ENCODE measurements around the gene CLCNKB. TPM values are rescaled to one million over a fixed set of nuclear protein-coding genes. Genes with fewer than 3 reads are reported as not detected.
"Not testable (repeated sequence)": the region's sequence is repeated elsewhere in the genome, so short reads cannot be mapped to it uniquely, and the experiment has no call there.

CLCNKB gene
- total RNA-seq, 1 experiment from 2014 or later = not detected

DNA sequence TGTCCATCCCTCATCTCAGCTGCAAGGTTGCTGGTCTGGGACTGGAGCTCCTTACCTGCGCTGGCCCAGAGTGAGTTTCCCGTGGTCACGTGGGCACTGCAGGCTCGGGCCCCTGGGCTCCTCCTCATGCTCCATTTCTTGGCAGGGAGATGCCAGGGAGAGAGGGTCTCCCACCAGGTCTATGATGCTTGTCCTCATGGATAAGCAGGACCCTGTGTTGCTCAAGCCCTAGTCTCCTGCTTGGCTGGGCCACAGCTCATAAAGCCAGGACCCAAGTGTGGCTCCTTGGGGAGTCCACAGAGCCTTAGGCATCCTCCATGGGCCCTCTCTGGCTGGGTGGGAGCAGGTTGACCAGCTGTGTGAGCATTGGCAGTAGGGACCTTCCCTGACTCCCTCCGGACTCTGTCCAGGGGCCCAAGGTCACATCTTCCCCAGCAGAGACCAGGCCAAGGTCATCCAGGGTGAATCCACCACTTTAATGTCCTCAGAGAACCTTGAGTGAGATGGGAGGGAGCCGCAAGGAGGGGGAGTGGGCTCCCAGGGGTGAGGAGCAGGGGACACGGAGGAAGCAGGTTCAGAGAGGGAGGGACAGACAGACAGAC, 13.8 kb downstream of the CLCNKB start:
- not testable (repeated sequence) for DNase-seq (ENCODE audit: low read depth)

DNA sequence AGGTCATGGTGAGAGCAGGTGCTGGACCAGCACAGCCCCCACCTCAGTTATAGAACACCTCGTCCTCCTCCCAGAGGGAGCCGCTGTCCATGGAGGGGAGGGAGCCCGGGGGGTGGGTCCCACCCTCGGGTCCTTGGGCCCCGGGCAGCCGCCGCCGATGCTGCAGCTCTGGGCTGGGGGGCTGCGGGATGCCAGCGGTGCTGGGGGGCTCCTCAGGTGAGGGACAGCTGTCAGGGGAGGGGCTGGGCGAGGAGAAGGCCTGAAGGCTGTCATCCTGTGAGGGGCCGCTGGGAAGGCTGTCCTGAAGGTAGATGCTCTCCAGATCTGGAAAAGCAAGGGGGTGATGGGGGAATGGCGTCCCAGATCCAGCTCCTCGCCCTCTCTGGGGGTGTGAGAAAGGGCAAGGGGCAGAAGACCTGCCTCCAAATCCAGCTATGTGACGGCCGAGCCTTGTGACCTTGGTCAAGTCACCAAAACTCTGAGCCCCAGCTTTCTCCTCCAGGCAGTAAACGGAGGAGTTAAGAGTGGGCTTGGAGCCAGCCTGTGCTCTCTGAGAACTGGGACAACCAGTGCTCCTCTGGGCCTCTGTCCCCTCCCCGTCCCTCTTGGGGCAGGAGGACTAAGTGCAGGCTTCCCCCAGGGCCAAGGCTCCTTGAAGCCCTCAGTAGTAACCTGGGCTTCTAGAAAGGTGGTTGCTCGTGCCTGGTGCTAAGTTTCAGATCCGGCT, 15.0 kb downstream of the CLCNKB start:
- not testable (repeated sequence) for DNase-seq (ENCODE audit: low read depth)

DNA sequence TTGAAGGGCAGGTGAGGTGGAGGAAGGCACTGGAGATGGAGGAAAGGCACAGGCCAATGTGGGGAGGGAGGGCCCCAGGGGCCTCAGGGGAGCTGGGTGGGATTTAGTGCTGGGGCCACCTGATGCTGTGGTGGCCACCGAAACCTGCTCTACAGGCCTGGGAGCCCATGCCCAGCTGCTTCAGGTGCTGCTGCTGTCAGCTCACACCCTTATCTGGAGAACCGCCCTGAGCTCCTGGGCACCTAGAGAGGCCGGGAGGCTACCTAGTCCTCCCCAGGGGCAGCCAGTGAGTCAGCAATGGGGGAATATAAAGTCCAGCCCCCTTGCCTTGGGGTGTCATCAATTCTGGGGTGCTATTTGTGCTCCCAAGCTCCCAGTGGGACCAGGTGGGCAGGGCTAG, 17.7 kb downstream of the CLCNKB start:
- no peak for DNase-seq (ENCODE audit: low read depth)

DNA sequence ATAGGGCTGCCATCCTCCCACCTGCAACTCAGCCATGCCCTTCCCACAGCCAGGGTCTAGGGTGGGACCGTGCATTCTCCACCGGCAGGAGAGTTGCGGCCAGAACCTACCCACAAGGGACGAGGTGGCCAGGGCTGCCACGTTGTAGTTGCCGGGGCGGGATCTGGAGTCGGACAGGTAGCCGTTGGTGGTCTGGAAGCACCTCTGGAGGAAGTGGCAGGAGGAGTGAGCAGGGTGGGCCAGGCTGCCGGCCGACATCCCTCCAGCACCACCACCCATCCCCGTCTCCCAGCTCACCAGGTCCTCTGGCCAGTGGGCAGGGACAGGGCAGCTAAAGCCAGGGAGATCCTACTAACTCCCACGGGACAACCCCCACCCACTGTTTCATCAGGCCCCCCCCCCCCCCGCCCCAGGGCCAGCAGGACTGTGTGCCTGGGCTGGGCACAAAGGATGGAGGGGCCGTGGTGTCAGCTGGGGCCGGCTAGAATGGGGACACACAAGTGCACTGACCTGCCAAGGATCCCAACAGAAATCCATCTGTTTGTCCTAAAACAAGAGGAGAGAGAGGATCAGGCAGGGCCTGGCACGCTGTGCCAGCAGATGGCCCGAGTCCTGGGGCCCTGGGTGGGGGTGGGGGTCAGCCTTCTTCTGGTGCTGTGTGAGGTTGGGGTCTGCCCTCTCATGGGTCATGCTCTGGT, 18.6 kb downstream of the CLCNKB start:
- not testable (repeated sequence) for DNase-seq (ENCODE audit: low read depth)

DNA sequence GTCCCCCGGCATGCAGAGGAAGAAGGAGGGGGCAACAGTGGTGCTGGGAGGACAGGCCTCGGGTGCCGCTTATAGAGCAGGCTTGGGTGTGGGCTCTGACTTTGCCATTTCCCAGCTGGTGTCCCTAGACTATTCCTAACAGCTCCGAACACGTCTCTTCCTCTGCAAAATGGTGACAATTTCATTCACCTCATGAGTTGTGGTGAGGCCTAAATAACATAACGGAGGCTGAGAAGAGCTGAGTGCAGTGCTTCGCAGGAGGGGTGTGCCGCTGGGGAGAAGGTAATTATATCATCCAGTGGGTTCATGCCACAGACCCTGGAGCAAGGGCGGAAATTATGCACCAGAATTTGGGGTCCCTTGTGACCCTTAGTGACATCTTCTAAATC, 19.1 kb downstream of the CLCNKB start:
- DNase-seq (ENCODE audit: low read depth) = not testable (repeated sequence)

DNA sequence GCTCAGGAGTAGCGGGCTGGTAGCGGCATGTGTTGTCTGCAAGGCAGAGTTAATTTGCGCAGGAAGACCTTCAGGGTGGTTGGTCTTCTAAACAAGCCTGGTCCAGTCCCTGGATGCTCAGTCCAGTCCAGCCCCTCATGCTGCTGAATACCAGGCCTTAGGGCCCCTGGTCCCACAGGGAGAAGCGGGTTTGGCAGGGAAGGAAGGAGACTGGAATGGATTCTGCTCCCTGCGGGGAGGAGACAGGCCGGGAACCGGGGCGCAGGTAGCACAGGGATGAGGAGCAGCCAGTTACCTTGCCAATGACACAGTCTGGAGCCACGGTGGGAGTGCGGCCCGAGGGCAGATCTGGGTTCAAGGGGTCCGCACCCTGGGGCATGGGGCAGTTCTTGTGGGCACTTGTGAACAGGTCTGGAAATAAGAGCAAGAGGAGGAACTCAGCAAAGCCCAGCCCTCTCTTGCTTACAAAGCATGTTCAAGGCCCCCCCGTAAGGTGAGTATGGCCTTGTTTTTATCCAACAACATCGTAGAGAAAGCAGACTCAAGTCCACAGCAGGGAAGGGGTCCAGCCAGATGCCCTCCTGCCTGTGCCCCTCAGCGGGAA, 19.7 kb downstream of the CLCNKB start:
- no peak for DNase-seq (ENCODE audit: low read depth)

DNA sequence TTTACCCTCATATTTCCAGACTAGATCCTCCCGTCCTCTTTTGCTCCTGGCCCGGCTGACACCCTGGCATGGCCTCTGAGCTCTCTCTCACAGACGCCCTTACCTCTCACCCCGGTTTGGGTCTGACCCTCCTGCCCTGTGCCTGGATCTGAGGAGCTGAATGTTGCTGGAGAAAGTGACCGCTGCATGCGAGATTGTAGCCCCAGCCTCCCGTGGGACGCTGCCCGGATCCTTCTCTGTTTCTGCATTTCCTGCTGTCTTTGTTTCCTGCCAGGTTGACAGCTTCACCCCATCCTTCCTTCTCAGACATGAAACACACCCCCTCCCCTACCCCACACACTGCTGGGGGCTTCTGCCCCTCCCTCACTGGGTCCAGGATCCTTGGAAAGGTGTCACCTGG, 20.3 kb downstream of the CLCNKB start:
- no peak for DNase-seq (ENCODE audit: low read depth)

DNA sequence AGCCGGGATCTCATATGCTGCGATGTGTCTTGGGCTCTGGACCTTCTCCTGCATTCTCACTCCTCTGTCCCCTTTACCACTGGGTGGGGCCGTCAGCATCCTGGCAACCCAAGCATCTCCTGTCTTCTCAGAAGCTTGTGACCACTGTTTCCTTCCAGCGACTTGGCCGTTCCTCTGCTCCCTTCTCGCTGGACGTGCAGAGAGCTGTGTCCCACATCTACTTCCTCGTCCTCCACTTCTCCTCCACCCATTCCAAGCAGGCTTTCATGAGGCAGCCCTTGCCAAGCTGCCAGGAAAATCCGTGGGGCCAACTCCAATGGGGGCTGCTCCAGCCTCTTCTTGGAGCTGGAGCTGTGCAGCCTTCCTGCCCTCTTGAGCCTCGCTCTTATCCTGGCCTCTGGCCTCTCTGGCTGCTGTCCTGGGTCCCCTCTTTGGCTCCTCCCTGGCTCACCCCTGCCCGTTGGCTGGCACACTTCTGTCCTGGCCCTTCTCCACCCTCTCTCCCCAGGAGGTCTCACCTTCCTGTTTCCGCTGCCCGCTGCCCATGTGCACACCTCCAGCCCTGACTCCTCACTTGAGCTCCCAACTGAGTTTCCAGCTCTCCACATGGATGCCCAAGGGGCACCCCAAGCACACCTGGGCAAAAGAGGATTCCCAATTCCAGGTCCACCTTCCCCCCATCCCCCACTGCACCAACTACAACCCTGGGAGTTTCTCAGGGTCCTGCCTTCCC, 21.1 kb downstream of the CLCNKB start:
- no peak for DNase-seq (ENCODE audit: low read depth)

DNA sequence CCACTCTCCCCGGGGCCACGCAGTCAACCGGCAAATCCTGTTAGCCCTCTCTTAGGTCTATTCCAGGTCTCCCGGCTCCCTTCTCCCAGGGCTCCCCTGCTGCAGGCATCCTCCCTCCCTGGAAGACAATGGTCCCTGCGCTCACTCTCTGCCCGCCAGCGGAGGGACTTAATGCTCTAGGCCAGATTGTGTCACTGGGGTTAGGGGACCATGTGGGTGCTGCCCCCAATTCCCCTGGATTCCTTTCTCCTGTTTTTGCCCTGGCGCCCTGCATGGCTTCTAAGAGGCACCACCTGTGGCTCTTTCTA, 21.6 kb downstream of the CLCNKB start:
- DNase-seq (ENCODE audit: low read depth) = no peak

DNA sequence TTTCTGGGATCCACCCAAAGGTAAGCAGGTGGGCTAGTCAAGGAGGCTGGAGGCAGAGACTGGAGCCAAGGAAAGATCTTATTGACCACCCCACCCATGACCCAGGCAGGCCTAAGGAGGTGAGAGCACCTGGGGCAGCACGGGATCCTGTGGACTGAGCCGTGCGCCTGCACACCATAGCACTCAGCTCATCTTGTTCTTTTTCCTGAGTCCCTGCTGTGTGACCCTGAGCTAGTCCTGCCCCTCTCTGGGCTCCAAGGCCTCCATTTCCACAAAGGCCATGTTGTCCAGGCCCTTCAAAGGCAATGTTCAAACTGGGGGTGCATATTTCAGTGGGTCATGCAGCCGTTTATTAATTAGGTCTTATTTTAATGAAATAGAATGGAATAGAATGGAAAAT, 22.7 kb downstream of the CLCNKB start:
- DNase-seq (ENCODE audit: low read depth) = no peak

DNA sequence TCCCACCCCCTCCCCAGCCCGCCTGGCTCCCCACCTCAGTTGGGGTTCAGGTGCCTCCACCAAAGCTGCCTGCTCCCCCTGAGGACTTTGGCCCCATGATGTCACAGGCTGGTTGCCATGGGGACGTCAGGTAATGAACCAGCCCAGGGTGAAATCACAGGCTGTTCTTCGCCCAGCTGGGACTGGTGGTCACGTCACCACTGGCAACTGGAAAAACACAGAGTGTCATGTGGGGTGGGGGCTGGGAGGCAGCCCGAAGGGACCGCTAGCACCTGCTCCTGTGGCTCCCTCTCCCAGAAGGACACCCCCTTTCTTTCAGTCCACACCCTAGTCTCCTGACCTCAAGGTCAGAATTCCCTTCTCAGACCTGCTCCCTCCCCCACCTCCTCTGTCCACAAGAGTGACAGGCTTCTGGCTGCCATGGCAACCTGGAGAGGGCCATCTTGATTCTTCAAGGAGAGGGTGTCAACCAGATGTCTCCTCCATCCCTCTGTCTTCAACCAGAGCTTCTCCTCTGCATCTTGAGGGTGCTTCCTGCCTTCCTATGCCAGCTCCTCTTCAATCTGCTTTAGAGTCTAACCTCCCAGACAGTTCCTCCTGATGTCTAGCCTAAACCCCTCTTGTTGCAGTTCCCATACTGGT, 23.7 kb downstream of the CLCNKB start:
- no peak for DNase-seq (ENCODE audit: low read depth)

DNA sequence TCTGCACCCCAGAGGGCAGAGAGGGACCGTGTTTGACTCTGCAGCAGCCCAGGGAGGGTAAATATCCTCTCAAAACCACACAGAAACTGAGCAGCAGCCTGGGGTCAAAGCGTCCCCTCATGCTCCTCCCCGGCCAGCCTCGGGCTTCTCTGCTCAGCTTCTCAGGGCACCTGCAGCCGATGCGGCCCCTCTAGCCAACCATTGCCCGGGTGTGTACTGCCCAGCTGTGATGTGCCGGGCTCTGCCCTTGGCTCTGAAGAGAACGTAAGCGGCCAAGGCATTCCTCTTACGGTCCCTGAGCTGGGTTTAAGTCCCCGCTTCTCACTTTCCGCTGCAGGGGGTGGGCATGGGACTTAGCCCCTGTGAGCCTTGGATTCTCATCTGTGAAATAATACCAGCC, 24.4 kb downstream of the CLCNKB start:
- no peak for DNase-seq (ENCODE audit: low read depth)

DNA sequence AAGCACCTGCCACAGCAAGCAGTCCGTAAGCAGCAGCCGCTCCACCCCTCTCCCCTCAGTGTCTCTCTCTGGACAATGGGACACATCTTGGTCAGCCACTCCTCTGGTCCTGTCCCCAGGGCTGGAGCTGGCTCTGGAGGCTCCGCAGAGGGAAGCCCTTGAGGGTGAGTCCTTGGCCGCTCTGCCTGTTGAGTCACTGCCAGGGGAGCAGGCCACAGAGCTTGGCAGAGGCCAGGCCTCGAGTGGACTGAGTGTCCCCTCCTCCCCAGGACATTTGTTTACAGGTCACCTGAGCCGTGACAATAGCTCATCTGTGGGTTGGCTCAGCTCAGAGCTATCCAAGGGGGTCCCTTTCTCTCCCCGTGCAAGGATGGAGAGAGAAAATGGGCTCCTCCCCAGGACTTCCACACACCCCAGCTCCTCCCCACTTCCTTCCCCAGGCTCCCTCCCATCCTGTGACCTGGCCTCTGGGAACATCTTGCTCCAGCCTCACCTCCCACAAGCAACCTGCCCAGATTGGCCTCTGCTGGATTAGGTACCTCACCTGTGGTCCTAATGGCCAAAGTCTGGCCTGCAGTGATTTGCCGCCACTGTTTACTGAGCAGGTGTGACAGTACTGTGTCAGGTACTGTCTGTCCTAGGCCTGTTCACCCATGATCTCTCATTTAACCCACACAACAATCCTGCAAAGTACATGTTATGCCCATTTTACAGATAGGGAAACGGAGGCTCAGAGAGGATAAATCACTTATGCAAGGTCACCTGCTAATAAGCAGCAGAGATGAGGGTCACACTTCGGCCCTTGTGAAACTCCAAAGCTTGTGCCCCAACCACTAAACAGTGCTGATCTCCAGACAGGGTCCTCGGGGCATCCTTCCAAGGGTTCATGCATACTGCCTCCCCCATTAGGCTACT, 25.0 kb downstream of the CLCNKB start:
- peak; percentile 17 for DNase-seq (ENCODE audit: low read depth)

DNA sequence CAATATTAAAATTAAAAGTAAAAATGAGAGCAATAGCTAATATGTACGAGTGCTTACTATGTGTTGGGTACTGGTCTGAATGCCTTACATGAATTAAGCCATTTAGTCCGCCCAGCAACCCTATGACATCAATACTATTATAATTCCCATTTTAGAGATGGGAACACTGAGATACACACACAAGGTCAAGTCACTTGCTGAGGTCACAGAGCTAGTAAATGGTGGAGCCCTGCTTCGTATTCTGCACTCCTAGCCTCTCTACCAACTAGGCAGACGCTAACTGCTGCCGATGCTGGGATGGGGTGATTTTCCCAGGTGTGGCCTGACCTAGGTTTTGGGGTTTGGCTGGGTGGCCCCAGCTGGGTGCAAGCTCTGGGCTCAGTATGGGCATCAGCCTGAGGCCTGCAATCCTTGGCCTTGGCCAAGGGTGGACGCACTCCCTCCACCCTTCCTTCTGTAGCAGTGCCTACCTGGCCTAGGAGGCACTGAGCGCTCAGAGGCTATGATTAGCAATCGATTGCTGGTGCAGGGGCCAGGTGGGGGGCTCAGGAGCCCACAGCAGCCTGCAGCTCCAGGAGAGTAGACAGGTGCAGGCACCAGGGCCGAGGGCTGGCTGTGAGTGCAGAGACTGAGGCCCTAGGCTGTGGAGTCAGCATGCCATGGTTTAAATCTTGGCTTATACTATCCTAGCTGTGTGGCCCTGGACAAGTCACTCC, 27.2 kb downstream of the CLCNKB start:
- no peak for DNase-seq (ENCODE audit: low read depth)

DNA sequence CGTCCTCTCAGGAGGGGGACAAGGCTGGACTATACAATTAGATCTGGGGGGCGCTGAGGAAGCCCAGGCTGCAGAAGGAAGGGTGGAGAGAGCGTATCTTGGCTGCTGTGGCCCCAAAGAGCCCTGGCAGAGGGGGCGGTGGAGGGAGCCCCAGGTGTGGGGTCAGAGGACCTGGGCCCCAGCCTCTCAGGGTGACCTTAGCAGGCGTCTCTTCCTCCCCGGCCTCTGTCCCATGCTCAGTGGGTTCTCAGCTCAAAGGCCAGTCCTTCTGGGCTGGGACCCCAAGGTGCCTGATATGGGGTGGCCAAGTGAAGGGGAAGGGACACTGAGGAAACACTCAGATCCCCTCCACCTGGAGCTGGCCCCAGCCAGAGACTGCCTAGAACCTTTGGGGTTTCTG, 28.0 kb downstream of the CLCNKB start:
- DNase-seq (ENCODE audit: low read depth) = no peak

DNA sequence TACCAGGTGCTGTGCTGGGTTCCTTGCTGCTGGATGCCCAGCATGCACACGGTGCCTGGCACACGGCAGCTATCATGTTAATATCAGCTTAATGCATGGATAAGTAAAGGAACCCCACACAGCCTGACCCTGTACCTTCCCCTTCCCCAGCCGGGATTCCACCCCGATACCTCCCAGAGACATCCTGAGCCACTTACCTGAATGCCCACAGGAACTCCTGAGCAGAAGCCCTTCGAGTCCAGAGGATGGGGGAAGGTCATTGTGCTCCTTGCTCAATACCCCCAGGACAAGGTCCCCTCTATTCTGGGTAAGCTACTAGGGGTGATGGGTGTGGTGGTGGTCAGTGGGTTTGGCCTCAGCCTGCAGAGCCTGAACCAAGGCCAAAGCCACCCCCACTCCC, 28.5 kb downstream of the CLCNKB start:
- DNase-seq (ENCODE audit: low read depth) = no peak

DNA sequence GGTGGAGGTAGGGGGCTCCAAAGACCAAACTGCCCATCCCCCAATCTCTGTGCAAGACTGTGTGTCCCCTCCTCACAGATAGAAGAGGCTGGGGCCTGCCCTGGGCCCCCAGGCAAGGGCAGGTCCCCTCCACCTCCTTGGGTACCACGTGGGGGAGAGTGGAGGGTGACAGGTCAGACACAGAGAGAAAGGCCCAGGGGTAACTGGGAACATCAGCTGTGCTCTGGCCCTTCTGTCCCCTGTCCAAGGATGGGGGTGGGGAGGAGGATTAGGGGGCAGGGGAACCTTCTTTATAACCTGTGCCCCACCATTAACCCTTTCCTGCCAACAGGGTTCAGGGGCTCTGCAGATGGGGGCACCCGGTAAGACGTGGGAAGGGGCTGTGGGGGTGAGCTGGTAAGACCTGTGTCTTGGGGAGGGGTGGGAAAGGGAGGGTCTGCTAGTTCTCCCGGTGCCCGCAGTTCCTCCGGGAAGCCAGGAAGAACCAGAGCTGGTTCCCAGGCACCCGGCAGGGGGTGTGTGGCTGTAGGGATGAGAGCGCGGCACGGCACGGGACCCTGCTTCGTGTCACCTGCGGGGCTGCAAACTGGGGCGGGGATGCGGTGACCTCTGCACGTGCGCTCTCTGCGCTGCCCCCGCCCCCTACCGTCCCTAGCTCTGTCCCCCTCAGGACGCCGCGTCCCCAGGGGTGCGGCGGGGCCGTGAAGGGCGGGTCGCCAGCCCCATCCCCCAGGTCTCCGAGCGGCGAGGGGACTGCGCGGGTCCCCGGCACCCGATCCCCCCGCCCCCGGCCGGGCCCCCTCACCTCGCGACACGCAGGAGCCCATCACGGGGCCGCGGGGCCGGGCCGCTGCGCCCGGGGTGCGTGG, 29.3 kb downstream of the CLCNKB start:
- no peak for DNase-seq (ENCODE audit: low read depth)

DNA sequence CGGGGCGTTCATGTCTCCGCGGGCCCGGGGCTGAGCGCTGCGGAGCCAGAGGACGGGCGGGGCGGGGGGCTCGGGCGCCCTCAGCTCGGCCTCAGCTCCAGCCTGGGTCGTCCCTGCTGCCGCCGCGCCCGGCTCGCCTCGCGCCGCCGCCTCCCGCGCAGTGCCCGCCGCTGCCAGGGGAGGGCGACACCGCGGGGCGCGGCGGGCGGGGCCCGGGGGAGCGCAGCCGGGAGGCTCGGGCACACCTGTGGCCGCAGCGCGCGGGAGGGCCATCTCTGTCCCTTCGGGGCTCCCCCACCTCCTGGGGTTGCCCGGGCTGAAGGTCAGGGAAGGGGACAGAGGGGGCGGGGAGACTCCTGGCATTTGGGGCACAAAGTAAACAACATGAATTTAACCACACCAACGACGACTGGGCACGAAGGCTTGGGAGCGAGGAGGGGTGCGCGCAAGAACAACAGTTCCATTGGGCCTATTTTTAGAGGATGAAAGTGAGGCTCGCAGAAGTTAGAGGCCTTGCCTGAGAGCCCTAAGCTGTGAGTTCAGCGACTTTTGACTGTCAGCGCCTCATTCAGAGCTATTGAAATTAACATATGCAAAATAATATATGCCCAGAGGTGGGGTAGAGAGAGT, 30.0 kb downstream of the CLCNKB start, which contains the start of gene FAM131C:
TSS of gene FAM131C (minus strand) at position 162 of the 630 bp plus-strand sequence. CDS start 209 bp downstream, outside the sequence.
- no peak for DNase-seq (ENCODE audit: low read depth)
